HL-60/S4 treated with retinoic acid at 250 ng/mL for 4 days and 3 days (cell line): ENCODE measurements around the gene TMEM248.
"Not testable (repeated sequence)": the region's sequence is repeated elsewhere in the genome, so short reads cannot be mapped to it uniquely, and the experiment has no call there.

Source experiments
- in situ Hi-C: fragments of 300-500 bp; cut with MboI; formaldehyde crosslinking; loops from 2 replicates; pipeline ENCODE4 v1.7.0; 2022; ENCODE audit warnings: low sequenced_read_pairs

The TMEM248 gene, protein sequence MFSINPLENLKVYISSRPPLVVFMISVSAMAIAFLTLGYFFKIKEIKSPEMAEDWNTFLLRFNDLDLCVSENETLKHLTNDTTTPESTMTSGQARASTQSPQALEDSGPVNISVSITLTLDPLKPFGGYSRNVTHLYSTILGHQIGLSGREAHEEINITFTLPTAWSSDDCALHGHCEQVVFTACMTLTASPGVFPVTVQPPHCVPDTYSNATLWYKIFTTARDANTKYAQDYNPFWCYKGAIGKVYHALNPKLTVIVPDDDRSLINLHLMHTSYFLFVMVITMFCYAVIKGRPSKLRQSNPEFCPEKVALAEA

DNA sequence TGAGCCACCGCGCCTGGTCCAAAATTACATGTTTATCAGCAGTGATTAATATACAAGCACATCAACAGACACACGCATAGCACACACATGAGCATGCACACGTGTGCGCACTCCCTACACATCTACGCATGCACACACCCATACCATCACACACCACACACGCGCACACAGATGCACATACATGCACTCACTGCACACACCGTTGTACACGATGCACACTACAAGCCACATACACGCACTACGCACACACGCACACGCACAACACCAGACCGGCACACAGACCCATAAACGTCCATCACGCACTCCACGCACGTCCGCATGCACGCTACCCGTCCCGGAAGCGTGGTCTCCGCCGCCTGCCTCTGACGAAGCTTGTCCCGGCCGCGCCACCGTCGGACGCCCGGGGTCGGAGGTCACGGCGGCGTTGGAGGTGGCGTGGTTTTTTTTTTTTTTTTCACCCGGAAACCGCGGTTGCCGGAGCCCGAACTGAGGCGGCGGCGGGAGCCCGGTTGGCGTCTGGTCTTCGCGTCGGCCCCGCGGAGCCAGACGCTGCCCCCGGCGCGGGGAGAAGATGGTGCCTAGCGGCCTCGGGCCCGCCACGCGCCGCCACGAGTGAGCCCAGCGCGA lies at the start of gene TMEM248:
Gene TMEM248, plus strand, starts transcription at position 457 of the 627 bp plus-strand sequence. CDS start 20,641 bp downstream, outside the sequence.
- in situ Hi-C loops: no loop called here

DNA sequence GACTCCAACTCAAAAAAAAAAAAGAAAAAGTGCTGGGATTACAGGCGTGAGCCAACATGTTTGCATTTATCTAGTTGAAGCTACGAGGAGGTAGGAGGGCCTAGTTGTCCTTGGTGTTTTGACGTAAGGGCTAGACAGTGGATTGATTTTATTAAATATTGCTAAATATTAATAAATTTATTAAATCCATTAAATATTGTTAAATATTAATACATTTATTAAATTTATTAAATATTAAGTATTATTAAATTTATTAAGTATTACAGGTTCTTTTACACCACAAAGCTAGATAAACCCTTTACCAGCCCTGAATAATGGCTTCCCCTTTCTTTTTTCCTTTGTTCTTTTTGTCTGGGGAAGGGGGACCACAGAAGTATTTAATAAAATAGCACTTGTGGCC lies 47.5 kb upstream of the TMEM248 start:
- in situ Hi-C loops: no loop called here

DNA sequence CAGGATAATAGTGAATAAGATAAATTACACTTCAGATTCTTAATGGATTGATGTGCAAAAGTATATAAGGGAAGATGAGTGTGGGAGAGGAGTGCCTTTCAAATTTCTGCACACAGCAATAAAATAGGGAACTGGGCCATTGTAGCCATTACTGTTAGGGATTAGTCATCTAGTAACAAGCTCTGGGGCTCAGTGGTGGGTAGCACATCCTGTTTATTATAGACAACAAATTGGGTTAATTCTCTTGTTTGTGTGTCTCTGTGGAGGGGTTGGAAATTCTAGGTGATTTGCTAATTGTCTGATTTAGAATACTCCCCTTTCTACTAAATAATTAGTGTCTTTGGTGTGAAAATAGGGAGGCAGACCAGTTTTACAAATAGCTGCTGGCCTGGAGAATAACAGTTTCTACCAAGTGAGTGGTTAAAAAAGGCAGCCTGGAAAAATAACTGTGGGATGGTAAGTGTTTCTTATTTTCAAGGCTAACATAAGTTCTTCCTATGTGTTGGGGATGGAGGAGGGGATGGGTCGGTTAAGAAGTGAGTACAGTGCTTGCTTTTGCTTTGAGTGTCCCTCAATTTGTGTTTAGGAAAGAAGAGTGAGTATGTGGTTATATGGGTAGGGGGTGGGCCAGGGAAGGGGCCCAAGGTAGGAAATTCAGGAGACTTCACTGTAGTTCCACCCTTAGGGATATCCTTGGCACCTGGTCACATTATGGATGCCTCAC lies 43.3 kb upstream of the TMEM248 start:
- in situ Hi-C loops: no loop called here

DNA sequence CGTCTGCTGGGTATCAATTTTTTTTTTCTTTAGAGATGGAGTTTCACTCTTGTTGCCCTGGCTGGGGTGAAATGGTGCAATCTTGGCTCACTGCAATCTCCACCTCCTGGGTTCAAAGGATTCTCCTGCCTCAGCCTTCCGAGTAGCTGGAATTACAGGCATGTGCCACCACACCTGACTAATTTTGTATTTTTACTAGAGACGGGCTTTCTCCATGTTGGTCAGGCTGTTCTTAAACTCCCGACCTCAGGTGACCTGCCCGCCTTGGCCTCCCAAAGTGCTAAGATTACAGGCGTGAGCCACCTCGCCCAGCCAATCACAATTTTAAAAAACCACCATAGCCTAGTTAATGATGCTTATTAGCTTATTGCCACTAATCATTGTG lies 42.7 kb upstream of the TMEM248 start:
- in situ Hi-C loops: not testable (repeated sequence)

DNA sequence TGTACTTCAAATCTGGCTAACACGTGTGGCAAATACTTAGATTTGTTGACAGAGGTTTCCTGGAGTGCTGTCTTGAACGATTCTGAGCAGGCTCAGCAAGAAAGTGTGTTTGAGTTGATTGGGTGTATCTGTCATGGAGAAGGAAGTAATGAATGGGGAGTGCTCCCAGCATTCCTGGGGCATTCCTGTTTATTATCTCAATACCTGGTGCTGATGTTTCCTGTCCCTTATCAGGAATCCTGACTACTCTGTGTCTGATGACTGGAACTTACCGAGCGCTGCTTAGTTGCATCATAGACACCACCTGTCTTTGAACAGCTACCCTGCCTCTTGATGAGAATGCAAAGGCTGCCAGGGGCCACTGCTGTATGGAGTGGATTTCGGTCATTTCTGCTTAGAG lies 41.0 kb upstream of the TMEM248 start:
- in situ Hi-C loops: no loop called here

DNA sequence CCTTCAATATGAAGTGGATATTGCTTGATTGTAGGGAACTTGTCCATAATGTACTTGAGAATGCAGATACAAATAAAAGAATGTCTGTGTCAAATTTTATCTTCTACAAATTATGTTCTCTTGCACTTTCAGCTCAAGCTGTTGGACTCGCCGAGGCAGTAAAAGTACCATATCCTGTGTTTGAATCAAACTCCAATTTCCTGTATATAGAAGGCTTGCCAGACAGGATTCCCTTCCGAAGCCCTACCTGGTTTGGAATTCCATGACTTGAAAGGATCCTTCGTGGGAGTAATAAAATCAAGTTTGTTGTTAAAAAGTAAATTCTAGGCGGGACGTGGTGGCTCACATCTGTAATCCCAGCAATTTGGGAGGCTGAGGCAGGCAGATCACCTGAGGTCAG lies 40.4 kb upstream of the TMEM248 start:
- in situ Hi-C loops: not testable (repeated sequence)

DNA sequence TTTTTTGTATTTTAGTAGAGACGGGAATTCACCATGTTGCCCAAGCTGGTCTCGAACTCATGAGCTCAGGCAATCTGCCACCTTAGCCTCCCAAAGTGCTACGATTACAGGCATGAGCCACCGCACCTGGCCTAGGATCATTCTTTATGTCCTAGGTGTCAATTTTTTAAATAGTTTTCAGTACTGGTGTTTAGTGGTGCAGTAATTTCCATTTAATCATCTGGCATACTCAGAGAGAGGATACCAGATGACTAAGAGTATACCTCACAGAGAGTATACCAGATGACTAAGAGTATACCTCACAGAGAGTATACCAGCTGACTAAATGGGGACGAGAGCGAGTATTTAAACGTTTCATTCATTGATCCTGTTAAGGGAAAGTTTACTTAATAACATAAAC lies 37.3 kb upstream of the TMEM248 start:
- in situ Hi-C loops: no loop called here

DNA sequence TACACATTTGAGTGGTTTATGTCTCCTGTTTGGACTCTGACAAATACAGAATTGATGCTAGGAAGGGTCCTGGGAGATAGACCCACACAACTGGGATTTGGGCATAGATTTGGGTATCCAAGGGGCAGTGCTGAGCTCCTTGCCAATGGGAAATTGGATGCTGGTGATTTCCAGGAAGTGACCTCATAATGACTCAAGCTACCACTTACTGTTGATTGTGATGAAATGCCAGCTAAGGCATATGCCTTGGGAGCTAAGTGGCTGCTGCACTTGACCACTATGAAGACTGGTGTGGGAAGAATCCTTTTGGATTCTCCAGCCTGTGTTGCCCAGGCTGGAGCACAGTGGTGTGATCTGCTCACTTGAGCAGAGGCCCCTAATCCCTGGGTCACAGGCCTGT lies 36.5 kb upstream of the TMEM248 start:
- in situ Hi-C loops: not testable (repeated sequence)

DNA sequence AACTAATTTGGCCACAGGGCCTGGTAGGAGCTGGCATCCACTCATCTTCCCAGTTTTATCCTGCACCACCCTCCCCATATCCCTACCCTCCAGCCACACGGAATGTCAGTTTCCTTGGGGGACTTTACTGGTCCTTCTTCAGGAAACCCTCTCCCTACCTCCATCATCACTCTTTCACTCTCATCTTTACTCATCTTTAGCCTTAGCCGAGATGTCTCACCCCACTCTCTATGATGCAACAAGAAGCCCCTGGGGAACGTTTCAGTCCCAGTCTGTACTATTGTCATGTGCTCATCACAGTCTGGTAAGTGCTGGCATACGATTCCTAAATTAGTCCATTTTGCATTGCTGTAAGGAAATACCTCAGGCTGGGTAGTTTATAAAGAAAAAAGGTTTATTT lies 34.9 kb upstream of the TMEM248 start:
- in situ Hi-C loops: no loop called here

DNA sequence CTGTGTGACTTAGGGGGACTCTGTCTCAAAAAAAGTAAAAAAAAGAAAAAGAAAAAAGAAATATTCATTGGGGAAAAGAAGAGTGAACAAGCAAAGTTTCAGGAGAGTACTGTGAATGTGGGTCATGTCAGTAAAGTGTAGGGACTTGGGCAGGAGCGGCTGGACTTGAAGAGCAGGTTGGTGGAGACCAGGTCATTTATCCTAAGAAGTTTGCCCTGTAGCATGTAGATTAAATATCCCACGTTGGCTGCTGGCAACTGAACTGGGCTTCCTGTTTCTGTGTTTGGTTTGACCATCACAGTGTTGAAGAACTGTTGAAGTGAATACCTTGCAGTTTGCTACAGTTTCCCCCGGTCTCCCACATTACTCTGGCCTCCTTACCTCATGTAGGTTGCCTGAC lies 32.8 kb upstream of the TMEM248 start:
- in situ Hi-C loops: not testable (repeated sequence)

DNA sequence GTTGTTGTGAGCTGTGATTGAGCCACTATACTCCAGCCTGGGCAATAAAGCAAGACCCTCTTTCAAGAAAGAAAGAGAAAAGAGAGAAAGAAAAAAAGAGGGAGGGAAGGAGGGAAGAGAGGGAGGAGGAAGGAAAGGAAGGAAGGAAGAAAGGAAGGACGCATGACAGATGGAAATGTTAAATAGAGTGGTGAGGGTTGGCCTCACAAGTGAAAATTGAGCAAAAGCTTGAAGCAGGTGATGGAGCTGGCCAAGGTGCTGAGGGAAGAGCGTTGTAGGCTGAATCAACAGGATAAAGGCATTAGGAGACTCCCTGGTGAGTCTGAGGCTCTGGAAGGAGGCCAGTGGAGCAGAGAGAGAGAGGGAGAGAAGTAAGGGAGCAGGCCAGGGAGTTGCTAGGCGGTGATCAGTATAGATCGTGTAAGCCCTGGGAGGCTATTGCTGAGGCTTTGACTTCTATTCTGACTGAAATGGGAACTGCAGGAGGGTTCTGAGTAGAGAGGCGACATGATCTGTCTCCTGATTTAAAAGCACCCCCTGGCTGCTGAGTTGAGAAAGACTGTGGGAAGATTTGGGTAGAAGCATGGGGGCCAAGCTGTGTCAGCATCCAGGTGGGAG lies 26.5 kb upstream of the TMEM248 start:
- in situ Hi-C loops: no loop called here

DNA sequence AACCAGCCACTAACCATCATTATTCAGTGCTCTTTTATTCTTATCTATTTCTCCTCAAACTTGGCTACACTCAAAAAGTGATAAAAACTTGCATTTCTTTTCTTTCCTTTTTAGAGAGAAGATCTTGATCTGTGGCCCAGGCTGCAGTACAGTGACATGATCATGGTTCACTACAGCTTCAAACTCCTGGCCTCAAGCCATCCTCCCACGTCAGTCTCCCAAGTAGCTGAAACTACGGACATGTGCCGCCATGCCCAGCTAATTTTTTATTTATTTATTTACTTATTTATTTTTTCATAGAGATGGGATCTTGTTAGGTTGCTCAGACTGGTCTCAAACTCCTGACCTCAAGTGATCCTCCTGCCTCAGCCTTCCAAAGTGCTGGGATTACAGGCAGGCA lies 24.6 kb upstream of the TMEM248 start:
- in situ Hi-C loops: no loop called here

DNA sequence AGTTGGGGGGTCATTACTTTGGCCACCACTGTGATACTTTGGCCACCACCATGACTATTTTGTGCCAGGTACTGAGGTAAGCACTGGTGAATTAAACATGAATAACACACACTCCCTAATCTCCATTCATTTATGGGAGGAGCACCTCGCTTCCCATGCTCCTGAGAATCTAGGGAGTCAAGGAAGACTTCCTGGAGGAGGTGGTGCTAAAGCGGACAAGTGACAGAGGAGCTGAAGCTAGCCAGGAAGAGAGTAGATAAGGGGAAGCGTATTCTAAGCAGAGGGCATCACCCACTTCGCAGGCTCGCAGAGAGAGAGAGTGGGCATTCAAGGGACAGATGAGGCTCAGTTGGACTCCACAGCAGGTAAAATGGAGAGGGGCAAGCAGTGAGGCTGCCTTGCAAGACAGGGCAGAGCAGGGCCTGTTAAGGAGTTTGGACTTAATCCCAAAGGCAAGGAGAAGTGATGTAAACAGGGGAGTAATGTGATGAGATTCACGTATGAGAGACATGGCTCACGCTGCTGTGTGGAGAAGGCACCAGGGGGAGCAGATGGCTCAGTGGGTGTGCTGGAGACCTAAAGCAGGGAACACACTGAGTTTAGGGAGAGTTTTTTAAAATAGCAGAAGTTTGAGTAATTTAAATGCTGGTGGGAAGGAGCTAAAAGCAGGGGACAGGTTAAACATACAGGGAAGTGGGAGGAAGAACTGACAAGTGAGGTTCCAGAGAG lies 21.3 kb upstream of the TMEM248 start:
- in situ Hi-C loops: no loop called here

DNA sequence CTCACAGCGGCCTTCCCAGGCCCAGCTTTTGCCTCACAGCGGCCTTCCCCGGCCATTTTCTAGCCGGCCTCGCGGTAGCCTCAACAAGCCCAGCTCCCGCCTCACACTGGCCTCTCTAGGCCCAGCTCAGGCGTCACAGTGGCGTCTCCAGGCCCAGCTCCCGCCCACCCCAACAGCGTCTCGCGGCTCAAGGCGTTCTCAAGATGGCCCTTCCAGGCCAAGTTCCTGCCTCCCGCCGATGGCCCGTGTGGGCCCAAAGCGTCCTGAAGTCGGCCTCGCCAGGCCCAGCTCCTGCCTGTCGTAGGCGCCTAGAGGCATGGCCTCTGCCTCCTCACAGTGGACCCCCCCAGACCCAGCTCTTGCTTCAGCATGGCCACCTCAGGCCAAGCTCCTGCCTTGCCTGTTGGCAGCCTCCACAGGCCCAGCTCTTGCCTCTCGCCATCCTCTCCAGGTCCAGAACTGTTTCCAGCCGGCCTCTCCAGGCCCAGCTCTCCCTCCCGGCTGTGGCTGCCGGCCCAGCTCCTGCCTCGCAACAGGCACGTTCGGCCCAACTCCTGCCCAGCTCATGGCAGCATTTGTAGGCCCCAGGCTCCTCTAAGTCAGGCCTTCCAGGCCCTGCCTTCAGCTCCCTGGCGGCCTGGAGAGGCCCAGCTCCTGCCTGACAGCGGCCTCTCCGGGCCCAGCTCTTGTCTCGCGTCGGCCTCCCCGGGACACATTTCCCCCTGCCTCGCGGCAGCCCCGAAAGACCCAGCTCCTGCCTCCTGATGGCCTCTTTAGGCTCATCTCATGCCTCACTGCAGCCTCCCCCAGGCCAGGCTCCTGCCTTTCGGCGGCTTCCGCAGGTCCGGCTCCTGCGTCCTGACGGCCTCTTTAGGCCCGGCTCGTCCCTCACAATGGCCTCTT lies 18.8 kb upstream of the TMEM248 start:
- in situ Hi-C loops: no loop called here

DNA sequence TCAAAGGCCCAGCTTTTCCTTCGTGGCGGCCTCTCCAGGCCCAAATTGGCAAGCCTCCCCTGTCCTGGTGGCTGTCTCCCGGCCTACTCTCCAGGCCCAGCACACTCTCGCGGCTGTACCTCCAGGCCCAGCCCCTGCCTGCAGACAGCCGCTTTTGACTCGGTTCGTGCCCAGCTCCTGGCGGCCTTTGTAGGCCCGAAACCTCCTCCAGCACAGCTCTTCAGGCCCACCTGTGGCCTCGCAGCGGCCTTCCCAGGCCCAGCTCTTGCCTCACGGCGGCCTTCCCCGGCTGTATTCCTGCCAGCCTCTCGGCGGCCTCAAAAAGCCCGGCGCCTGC lies 18.2 kb upstream of the TMEM248 start:
- in situ Hi-C loops: no loop called here

DNA sequence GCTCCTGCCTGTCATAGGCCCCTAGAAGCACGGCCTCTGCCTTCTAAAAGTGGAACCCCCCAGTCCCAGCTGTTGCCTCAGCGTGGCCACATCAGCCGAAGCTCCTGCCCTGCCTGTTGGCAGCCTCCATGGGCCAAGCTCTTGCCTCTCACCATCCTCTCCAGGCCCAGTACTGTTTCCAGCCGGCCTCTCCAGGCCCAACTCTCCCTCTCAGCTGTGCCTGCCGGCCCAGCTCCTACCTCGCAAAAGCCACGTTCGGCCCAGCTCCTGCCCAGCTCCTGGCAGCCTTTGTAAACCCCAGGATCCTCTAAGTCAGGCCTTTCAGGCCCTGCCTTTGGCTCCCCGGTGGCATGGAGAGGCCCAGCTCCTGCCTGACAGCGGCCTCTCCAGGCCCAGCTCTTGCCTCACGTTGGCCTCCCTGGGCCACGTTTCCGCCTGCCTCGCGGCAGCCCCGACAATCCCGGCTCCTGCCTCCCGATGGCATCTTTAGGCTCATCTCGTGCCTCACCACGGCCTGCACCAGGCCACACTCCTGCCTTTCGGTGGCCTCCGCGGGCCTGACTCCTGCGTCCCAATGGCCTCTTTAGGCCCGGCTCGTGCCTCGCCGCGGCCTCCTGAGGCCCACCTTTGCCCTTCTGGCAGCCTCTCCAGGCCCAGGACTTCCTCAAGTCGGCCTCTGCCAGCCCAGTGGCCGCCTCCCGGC lies 17.5 kb upstream of the TMEM248 start:
- in situ Hi-C loops: no loop called here

DNA sequence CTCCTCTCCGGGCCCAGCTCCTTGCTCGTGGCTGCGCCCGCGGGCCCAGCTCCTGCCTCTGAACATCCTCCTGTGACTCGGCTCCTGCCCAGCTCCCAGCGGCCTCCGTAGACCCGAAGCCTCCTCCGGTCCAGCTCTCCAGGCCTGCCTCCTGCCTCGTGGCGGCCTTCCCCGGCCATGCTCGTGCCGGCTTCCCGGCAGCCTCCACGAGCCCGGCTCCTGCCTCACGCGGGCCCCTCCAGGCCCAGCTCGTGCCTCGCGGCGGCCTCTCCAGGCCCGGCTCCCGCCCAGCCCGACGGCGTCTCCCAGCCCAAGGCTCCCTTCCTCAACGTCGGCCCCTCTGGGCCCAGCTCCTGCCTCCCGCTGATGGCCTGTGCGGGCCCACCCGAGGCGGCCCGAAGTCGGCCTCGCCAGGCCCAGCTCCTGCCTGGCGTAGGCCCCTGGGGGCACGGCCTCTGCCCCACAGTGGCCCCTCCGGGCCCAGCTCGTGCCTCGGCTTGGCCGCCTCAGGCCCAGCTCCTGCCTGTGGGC lies 16.9 kb upstream of the TMEM248 start:
- in situ Hi-C loops: no loop called here

DNA sequence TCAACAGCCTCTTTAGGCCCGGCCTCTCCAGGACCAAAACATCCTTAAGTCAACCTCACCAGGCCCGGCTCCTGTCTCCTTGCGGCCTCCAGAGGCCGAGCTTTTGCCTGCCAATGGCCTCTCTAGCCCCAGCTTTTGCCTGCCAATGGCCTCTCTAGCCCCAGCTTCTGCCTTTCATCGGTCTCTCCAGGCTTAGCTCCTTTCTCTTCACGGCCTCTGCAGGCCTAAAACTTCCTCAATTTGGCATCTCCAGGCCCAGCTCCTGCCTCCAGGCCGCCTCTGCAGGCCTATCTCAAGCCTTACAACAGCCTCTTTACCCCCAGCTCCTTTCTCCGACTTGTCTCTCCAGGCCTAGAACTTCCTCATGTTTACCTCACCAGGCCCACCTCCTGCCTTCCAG lies 15.7 kb upstream of the TMEM248 start:
- in situ Hi-C loops: no loop called here

DNA sequence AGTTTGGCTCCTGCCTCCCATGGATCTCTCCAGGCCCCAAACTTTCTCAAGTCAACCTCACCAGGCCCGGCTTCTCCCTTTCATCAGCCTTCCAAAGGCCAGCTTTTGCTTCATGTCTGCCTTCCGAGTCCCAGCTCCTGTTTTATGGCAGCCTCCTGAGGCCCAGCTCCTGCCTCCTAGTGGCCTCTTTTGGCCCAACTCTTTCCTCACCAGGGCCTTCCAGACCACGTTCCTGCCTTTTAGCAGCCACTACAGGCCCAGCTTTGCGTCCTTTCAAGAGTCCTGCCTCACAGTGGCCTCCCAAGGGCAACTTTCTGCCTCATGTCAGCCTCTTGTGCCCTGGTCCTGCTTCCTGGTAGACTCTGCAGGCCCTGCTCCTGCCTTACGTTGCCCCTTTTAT lies 15.3 kb upstream of the TMEM248 start:
- in situ Hi-C loops: no loop called here
